K562 (cell line): ENCODE results near the gene PYM1. TPM values are rescaled to one million over a fixed set of nuclear protein-coding genes. Genes with fewer than 3 reads are reported as not detected.

Source experiments
- ESRRA ChIP-seq: fragments of 450-650 bp; IDR thresholded peaks from 2 replicates; pipeline ENCODE4 v1.6.1; 2014; ENCODE audit warnings: low read depth, mild to moderate bottlenecking, moderate library complexity, borderline replicate concordance
- HMGXB4 ChIP-seq: sonication (generic); formaldehyde crosslinking; IDR thresholded peaks from 2 replicates; pipeline ENCODE4 v1.8.1; 2023; ENCODE audit warnings: mild to moderate bottlenecking, missing genetic modification reagents
- IFI16 ChIP-seq: fragments of 250-450 bp; sonication (Bioruptor Pico); IDR thresholded peaks from 2 replicates; pipeline ENCODE4 v2.1.2; 2022; ENCODE audit warnings: mild to moderate bottlenecking, inconsistent platforms
- ILK ChIP-seq: fragments of 450-650 bp; IDR thresholded peaks from 2 replicates; pipeline ENCODE4 v1.6.1; 2016; ENCODE audit warnings: missing genetic modification characterization, low read depth, mild to moderate bottlenecking, missing compliant biosample characterization, moderate library complexity, borderline replicate concordance
- L3MBTL2 ChIP-seq: fragments of 450-650 bp; IDR thresholded peaks from 2 replicates; pipeline ENCODE4 v1.6.1; 2016; ENCODE audit warnings: mild to moderate bottlenecking, moderate library complexity
- PHF8 ChIP-seq: fragments of 200-600 bp; sonication (generic); IDR thresholded peaks from 2 replicates; pipeline ENCODE4 v1.6.1; 2012; ENCODE audit warnings: mixed run types, mild to moderate bottlenecking, inconsistent platforms, low read length, moderate library complexity, borderline replicate concordance
- PPARD ChIP-seq: fragments of 250-450 bp; sonication (Bioruptor Pico); IDR thresholded peaks from 2 replicates; pipeline ENCODE4 v1.8.0; 2022; ENCODE audit warnings: inconsistent platforms, mild to moderate bottlenecking, moderate library complexity
- SIN3B ChIP-seq: fragments of 450-650 bp; IDR thresholded peaks from 2 replicates; pipeline ENCODE4 v1.6.1; 2017; ENCODE audit warnings: low read depth, mild to moderate bottlenecking, moderate library complexity
- SMC3 ChIP-seq: conservative IDR thresholded peaks from 2 replicates; pipeline ENCODE4 v1.6.1; 2011; ENCODE audit warnings: low read depth, low read length, improper control_type of control experiment; ENCODE audit not compliant: insufficient read depth
- TCF3 ChIP-seq: sonication (generic); formaldehyde crosslinking; IDR thresholded peaks from 2 replicates; pipeline ENCODE4 v1.4.0; 2020; ENCODE audit warnings: mild to moderate bottlenecking, missing genetic modification reagents
- TOE1 ChIP-seq, 2 experiments: fragments of 450-650 bp in 1 of 2; sonication (generic) in 1 of 2; formaldehyde crosslinking in 1 of 2; IDR thresholded peaks; 2 replicates each; pipeline versions ENCODE4 v1.7.1 to v1.8.0; 2016 to 2022; ENCODE audit warnings: borderline replicate concordance in 2 of 2, mild to moderate bottlenecking in 2 of 2, antibody characterized with exemption in 1 of 2, inconsistent platforms in 1 of 2, low read depth in 1 of 2, missing genetic modification reagents in 1 of 2, moderate library complexity in 1 of 2
- ZNF239 ChIP-seq: fragments of 250-450 bp; sonication (Bioruptor Pico); IDR thresholded peaks from 2 replicates; pipeline ENCODE4 v1.4.0; 2020; ENCODE audit warnings: mild to moderate bottlenecking
- polyA plus RNA-seq, 8 experiments: library from polyadenylated mRNA; depleted of rRNA in 4 of 8; stranded (reverse) in 5 of 8; unstranded in 3 of 8; fragments of >200 nt; fragmentation: Nextera tagmentation in 2 of 8; fragmentation: Illumina TruSeq in 1 of 8; extraction: Ambion mirVana in 2 of 8; extraction: Trizol in 1 of 8; gene quantifications; 2 replicates each; pipeline versions ENCODE4 v1.2.1 to v1.2.3, GENCODE V29; 2011 to 2014; ENCODE audit warnings: inconsistent platforms in 1 of 8, missing spikeins in 1 of 8
- total RNA-seq, 7 experiments: library from RNA; depleted of rRNA in 6 of 7; stranded (reverse); fragments of >200 nt in 6 of 7; fragmentation: Illumina TruSeq in 2 of 7; extraction: Trizol in 2 of 7; gene quantifications; 2 replicates each; pipeline versions ENCODE4 v1.2.1 to v1.2.3, GENCODE V29; 2011 to 2021; ENCODE audit warnings: low replicate concordance in 1 of 7
- TF ChIP-seq, protein P1 (sequence below): fragments of 250-450 bp; sonication (Bioruptor Pico); IDR thresholded peaks from 2 replicates; pipeline ENCODE4 v1.8.0; 2021; ENCODE audit warnings: moderate library complexity, mild to moderate bottlenecking, inconsistent platforms

The PYM1 gene
- total and polyA plus RNA-seq, 9 of the 15 experiments (the other 6 are each of a cell fraction or from before 2014, with no cell fraction given) = 29.0 to 51.3 (median 34.1) TPM

DNA sequence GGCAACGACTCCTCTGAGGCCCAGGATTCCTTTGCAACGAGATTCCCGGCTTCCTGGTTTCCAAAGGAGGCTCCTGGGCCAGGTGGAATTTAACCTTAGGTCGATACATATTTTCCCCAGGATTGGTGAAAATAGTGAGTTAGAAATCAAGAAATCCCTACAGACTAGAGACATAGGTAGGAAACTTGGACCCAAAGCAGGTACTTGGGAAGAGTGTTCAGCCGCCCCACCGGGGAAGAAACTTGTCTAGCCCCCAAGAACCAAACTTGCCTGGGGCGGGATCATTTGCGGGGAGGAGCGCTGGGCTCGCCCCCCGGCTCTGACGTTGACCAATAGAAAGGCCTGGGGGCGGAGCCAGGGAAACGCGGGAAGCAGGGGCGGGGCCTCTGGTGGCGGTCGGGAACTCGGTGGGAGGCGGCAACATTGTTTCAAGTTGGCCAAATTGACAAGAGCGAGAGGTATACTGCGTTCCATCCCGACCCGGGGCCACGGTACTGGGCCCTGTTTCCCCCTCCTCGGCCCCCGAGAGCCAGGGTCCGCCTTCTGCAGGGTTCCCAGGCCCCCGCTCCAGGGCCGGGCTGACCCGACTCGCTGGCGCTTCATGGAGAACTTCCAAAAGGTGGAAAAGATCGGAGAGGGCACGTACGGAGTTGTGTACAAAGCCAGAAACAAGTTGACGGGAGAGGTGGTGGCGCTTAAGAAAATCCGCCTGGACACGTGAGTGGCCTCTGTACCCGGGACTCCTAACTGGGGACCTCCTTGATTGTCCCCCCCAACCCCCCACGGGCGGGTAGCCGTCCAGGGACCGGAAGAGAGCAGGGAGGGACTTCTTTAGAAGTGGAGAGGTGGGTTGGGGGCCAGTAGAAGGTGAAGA is 39.0 kb upstream of the PYM1 start, which contains the start of gene CDK2 (continued):
- TF ChIP-seq TOE1 (IDR thresholded peaks at IDR 0.05; ENCODE audit: borderline replicate concordance) (no peak), TOE1 (CRISPR knock-in tag; IDR thresholded peaks at IDR 0.05; ENCODE audit: borderline replicate concordance, low read depth) (no peak), IFI16 (CRISPR knock-in tag) (no peak), HMGXB4 (CRISPR knock-in tag) (no peak), ILK (tag) (no peak), TCF3 (no peak), ESRRA (no peak), ZNF239 (no peak), SIN3B (no peak), SMC3 (no peak), PHF8 (peak; percentile 86; the same call in 1 of the 2 replicates), L3MBTL2 (0 out of 2 replicates have a peak, but pooled peaks have one; percentile 26), PPARD (no peak)
- TF ChIP-seq, protein P1, sequence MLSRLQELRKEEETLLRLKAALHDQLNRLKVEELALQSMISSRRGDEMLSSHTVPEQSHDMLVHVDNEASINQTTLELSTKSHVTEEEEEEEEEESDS (CRISPR knock-in tag) = no peak
- TF ChIP-seq, all 486 proteins: peak for 74
